Central memory CD8-positive, alpha-beta T cell (primary cell): Measurements from ENCODE around the gene MITF.

ENCODE experiments used
- ATAC-seq: fragments of 150-1000 bp; cut with Tn5 transposase; replicated peaks from 2 replicates; pipeline ENCODE4 v1.10.0; 2022; ENCODE audit warnings: mild to moderate bottlenecking, moderate FRiP score, moderate number of reproducible peaks; ENCODE audit not compliant: poor library complexity, severe bottlenecking; ENCODE audit errors: extremely low read depth
- DNase-seq, 2 donors: peaks; one replicate each; pipeline ENCODE4 v3.0.0; 2021; ENCODE audit warnings: low spot score in 2 of 2
- H3K27ac Mint-ChIP-seq: one replicate; pipeline ENCODE4 v1.8.0; 2022; ENCODE audit warnings: low read depth, mild to moderate bottlenecking, moderate library complexity, mixed read lengths
- H3K27me3 Mint-ChIP-seq: one replicate; pipeline ENCODE4 v1.8.0; 2022; ENCODE audit warnings: mixed read lengths
- H3K36me3 Mint-ChIP-seq: one replicate; pipeline ENCODE4 v1.8.0; 2022; ENCODE audit warnings: mild to moderate bottlenecking, moderate library complexity, mixed read lengths; ENCODE audit not compliant: insufficient read depth
- H3K4me1 Mint-ChIP-seq: one replicate; pipeline ENCODE4 v1.8.0; 2022; ENCODE audit warnings: mixed read lengths
- H3K4me3 Mint-ChIP-seq: one replicate; pipeline ENCODE4 v1.8.0; 2022; ENCODE audit warnings: mild to moderate bottlenecking, moderate library complexity, mixed read lengths
- H3K9me3 Mint-ChIP-seq: one replicate; pipeline ENCODE4 v1.8.0; 2022; ENCODE audit warnings: mixed read lengths

MITF gene

DNA sequence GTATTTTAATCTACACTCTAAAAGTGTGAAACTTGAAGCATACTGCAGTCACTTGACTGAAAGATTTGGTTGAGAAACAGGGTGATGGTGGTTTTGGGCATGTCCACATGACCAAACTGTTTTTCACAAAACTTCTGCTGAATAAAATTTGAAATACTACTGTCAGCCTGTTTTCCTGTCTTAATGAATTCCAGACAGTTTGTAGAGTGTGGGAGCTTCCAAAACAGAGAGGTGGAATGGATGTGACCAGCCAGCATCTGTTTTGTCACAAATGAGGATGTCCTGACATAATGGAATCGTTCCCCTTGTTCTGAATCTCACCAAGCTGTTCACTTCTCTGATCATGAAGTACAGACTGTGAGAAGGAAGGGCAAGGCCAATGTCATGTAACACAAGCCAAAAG is 11.8 kb downstream of the MITF start:
- DNase-seq, result no peak
- H3K9me3 Mint-ChIP-seq, result peaks cover 6% of the 10 kb centered on the region
- no peaks in the 10 kb centered on the region for H3K27me3 Mint-ChIP-seq
- no peaks in the 10 kb centered on the region for H3K4me1 Mint-ChIP-seq
- H3K27ac Mint-ChIP-seq, result no peak overlapping the region
- peaks cover 3% of the 10 kb centered on the region for H3K36me3 Mint-ChIP-seq
- ATAC-seq, result no peak
- H3K4me3 Mint-ChIP-seq, result no peak overlapping the region

DNA sequence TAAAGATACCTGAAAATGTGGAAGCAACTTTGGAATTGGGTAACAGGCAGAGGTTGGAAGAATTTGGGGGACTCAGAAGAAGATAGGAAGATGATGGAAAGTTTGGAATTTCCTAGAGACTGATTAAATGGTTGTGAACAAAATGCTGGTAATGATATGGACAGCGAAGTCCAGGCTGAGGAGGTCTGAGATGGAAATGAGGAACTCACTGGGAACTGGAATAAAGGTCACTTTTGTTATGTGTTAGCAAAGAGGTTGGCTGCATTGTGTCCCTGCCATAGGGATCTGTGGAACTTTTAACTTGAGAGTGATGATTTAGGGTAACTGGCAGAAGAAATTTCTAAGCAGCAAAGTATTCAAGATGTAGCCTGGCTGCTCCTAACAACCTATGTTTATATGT is 13.0 kb downstream of the MITF start:
- Mint-ChIP-seq H3K4me3 (no peak overlapping the region), H3K36me3 (peaks cover 1% of the 10 kb centered on the region), H3K27ac (no peak overlapping the region), H3K4me1 (no peaks in the 10 kb centered on the region), H3K27me3 (no peaks in the 10 kb centered on the region), H3K9me3 (peaks cover 6% of the 10 kb centered on the region)
- DNase-seq (no peak), ATAC-seq (no peak)

DNA sequence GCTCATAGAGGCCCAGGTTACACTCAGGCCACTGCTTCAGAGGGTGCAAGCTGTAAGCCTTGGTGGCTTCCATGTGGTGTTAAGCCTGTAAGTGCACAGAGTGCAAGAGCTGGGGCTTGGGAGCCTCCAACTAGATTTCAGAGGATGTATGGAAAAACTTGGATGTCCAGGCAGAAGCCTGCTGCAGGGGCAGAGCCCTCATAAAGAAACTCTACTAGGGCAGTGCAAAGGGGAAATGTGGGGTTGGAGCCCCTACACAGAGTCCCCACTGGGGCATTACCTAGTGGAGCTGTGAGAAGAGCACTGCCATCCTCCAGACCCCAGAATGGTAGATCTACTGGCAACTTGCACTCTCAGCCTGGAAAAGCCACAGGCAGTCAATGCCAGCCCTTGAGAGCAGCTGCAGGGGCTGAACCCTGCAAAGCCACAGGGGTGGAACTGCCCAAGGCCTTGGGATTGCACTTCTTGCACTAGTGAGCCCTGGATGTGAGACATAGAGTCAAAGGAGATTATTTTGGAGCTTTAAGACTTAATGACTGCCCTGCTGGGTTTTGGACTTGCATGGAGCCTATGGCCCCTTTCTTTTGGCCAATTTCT is 14.0 kb downstream of the MITF start:
- H3K9me3 Mint-ChIP-seq, result peaks cover 6% of the 10 kb centered on the region
- ATAC-seq, result no peak
- no peaks in the 10 kb centered on the region for H3K36me3 Mint-ChIP-seq
- H3K27ac Mint-ChIP-seq, result no peak overlapping the region
- H3K27me3 Mint-ChIP-seq, result no peaks in the 10 kb centered on the region
- no peaks in the 10 kb centered on the region for H3K4me1 Mint-ChIP-seq
- no peak for DNase-seq
- no peak overlapping the region for H3K4me3 Mint-ChIP-seq

DNA sequence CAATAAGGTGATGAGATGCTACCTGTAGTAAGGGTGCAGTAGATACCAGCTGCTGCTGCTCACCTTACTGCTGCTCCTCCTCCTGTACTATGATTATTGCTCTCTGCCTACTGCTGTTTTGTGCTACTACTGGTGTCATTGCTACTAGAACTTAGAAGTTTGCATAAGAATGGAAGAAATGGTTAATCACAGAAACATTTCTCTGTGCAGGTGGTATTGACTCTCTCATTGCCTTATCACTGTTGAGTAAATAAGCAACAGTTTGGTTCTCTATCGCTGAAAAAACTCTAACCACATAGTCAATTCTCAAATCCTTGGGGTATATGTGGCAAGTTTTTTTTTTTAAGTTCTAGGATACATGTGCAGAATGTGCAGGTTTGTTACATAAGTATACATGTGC is 16.5 kb downstream of the MITF start:
- peaks cover 6% of the 10 kb centered on the region for H3K9me3 Mint-ChIP-seq
- no peak for DNase-seq
- no peak for ATAC-seq
- H3K36me3 Mint-ChIP-seq, result peaks cover 2% of the 10 kb centered on the region
- no peaks in the 10 kb centered on the region for H3K4me1 Mint-ChIP-seq
- no peak overlapping the region for H3K27ac Mint-ChIP-seq
- no peak overlapping the region for H3K4me3 Mint-ChIP-seq
- no peaks in the 10 kb centered on the region for H3K27me3 Mint-ChIP-seq

DNA sequence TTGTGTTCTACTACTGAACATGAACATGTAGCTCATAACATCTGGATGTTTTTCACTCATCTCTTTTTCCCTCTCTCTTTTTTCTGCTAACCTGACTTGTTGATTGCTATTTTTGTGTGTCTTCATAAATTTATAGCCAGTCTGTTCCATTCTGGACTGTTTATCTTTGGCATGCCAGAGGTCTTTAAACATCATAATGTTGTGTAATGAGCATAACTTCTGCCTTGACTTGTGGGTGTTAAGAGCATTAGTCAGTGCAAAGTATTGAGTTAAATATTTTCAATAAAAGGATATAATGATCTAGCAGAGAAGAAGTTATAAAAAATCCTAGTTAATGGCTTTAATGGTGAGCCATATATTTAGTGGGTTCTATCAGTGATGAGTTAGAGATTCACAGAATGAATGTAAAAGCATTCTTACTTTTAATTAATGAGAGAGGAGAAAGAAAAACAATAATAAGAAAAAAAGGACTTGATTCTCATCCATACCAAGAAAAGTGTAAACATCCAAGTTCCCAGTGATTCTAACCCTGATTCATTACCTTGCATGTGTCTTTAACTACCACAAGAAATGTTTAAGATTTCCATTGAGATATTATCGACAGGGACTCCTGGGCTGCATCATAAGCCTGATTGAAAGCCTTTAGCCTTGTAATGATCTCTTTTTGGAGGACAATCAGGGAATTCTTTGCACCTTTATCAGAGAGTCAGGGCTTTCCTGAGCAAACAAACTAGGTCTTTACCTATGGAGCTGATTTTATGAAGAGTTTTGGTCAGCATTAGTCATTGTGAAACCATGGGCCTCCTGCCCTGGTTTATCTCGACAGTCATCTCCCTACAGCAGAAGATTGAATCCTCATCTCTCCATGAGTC is 22.9 kb downstream of the MITF start:
- no peaks in the 10 kb centered on the region for H3K27me3 Mint-ChIP-seq
- H3K9me3 Mint-ChIP-seq, result no peaks in the 10 kb centered on the region
- no peak overlapping the region for H3K4me3 Mint-ChIP-seq
- ATAC-seq (no peak), DNase-seq (no peak)
- peaks cover 2% of the 10 kb centered on the region for H3K36me3 Mint-ChIP-seq
- no peaks in the 10 kb centered on the region for H3K4me1 Mint-ChIP-seq
- no peak overlapping the region for H3K27ac Mint-ChIP-seq

DNA sequence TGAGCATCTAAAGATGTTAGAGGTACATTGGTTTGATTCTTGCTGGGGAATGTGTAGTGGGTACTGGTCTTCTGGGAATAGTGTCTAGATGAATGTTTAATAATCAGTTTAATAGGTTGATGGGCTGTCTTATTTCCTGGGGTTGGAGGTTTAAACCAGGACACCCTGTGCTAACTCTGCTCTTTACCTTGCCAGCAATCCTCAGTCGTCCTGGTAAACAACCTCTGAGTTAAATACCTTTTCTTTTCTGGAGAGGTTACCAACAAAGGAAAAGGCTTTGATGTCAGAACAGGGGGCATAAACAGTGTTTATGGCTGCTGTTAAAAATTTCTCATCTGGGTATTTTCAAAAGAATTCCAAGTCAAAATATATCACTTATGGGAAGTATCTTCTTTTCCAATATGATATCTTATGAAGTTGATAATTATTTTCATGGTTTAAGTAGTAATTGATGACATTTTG is 23.5 kb downstream of the MITF start:
- no peaks in the 10 kb centered on the region for H3K9me3 Mint-ChIP-seq
- no peak overlapping the region for H3K4me3 Mint-ChIP-seq
- H3K27me3 Mint-ChIP-seq, result no peaks in the 10 kb centered on the region
- H3K36me3 Mint-ChIP-seq, result peaks cover 2% of the 10 kb centered on the region
- ATAC-seq (no peak), DNase-seq (no peak)
- no peaks in the 10 kb centered on the region for H3K4me1 Mint-ChIP-seq
- no peak overlapping the region for H3K27ac Mint-ChIP-seq

DNA sequence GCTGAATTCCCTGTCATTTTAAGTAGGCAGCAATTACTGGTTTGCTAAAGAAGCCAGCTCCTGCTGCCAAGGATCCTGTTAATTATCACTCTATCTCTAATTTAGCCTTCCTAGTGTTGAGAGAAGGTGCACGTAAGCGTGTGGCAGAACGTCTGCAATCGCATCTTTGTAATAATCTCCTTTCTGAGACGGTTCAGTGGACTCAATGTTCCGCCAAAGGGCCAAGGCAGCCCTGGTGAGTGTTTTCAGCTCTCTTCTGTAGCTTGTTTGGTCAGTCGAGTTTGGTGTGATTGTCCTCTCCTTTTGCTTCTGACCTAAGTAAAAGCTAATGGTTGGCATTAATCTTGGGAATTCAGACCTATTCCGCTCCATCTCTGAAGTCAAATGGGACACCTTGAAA is 24.2 kb downstream of the MITF start:
- H3K36me3 Mint-ChIP-seq, result peaks cover 2% of the 10 kb centered on the region
- H3K4me3 Mint-ChIP-seq, result no peak overlapping the region
- no peaks in the 10 kb centered on the region for H3K4me1 Mint-ChIP-seq
- ATAC-seq (no peak), DNase-seq (no peak)
- H3K27ac Mint-ChIP-seq, result no peak overlapping the region
- H3K27me3 Mint-ChIP-seq, result no peaks in the 10 kb centered on the region
- no peaks in the 10 kb centered on the region for H3K9me3 Mint-ChIP-seq

DNA sequence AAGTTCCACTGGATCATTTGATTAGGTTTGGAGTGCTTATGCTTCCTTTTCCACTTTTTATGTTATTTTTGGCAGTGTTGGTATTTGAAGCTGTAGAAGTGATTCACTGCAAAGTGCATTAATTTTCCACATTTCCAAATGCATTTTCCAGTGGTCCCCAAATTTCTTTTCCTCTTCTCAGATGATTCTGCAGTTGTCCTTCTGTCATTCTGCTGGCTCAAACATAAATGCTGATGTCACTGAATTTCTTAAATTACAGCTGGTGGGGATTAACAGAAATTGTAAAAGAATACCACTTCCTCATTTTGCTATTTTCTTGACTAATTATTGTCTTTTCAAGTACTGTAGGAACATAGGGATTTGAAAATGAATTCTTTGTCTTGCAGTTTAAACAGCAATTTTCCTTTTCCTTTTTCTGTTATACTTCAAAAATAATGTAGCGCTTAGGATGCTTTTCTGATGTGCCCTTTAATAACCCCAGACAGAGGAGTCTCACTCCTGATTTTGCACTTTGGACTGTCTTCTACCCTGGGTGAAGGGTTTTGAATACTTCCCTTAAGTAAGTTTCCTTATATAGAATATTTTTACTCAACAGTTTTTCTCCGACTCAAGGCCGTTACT is 25.0 kb downstream of the MITF start:
- Mint-ChIP-seq H3K27ac (no peak overlapping the region), H3K27me3 (no peaks in the 10 kb centered on the region)

DNA sequence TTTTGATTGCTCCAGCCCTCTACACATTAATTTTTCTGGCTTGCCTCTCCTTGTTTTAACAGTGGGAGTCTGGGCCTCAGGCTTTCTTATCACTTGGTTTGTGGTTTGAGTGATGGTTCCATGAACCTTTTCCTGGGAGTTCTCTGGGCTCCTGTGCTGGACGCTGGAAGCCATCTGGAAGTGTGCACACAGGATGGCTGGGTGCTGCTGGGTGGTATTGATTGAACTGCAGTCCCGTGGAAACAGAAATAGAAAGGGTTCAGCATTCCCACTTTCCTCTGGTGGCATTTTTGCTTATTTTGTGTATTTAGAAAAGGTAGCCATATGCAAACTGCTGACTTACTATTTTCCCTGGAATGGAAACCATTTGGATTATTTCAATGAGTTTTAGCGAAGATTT is 25.6 kb downstream of the MITF start:
- Mint-ChIP-seq H3K4me3 (no peak overlapping the region), H3K4me1 (no peaks in the 10 kb centered on the region), H3K36me3 (peaks cover 2% of the 10 kb centered on the region), H3K27ac (no peak overlapping the region), H3K9me3 (no peaks in the 10 kb centered on the region), H3K27me3 (no peaks in the 10 kb centered on the region)
- no peak for ATAC-seq
- no peak for DNase-seq

More for the DNA sequence above, 25.0 kb downstream of the MITF start:
- ATAC-seq, result no peak
- H3K4me3 Mint-ChIP-seq, result no peak overlapping the region
- no peak for DNase-seq
- H3K4me1 Mint-ChIP-seq, result no peaks in the 10 kb centered on the region
- H3K36me3 Mint-ChIP-seq, result peaks cover 2% of the 10 kb centered on the region
- H3K9me3 Mint-ChIP-seq, result no peaks in the 10 kb centered on the region

DNA sequence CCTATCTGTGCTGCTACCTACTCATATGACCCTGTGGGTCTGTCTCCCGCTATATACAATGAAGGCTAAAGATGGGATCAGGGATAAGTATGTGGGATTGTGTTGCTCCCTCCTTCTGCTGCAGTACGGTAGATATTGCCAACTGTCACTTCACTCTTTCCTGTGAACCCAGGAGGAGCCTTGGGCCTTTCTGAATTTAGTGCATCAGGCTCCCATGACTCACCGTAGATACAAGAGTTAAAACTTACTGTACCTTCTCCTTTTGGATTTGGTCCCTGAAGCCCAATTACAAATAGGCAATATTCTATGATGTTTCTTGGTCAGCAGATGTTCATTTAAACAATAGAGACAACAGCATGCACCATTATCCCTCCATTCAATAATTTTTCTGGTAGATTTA is 27.4 kb downstream of the MITF start:
- no peak for DNase-seq
- no peak for ATAC-seq
- Mint-ChIP-seq H3K4me1 (no peaks in the 10 kb centered on the region), H3K27me3 (no peaks in the 10 kb centered on the region), H3K4me3 (no peak overlapping the region), H3K9me3 (no peaks in the 10 kb centered on the region), H3K36me3 (no peaks in the 10 kb centered on the region), H3K27ac (no peak overlapping the region)

DNA sequence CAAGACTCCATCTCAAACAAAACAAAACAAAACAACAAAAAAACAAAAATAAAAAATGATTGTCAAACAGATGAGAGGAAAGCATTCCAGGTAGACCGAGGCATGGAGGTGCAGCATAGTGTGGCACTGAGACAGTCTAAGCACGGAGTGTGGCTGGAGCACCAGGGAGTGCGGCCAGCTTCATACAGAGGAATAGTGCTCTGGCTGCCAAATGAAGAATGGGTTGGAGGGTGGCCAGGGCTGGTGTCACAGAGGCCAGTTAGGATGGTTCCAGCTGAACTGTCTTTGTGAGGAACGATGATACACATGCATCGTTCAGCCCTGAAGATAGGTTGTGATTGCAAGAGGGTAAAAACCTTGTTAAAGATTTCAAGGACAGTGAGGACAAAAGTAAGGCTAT is 28.3 kb downstream of the MITF start:
- H3K27ac Mint-ChIP-seq, result no peak overlapping the region
- H3K9me3 Mint-ChIP-seq, result no peaks in the 10 kb centered on the region
- H3K4me3 Mint-ChIP-seq, result no peak overlapping the region
- DNase-seq (no peak), ATAC-seq (no peak)
- H3K27me3 Mint-ChIP-seq, result no peaks in the 10 kb centered on the region
- H3K36me3 Mint-ChIP-seq, result no peaks in the 10 kb centered on the region
- H3K4me1 Mint-ChIP-seq, result no peaks in the 10 kb centered on the region

DNA sequence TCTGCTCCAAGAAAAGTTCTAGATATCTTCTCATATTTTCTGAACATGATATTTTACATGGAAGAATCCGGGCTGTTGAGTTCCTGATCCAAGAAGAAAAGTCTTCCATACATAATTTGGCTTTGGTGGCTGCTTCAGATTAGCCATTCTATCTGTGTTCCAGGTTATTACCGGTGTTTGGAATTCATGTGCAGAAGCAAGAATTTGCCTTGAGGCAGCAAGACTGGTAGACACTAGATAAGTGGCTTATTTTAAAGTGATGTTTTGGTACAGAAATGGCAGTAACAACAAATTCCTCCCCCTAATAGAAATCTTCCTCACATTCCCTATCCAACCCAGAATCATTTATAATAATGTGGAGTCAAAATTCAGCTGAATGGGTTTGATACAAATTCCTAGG is 29.2 kb downstream of the MITF start:
- Mint-ChIP-seq H3K4me3 (no peak overlapping the region), H3K36me3 (no peaks in the 10 kb centered on the region), H3K27ac (no peak overlapping the region), H3K4me1 (no peaks in the 10 kb centered on the region), H3K9me3 (no peaks in the 10 kb centered on the region), H3K27me3 (no peaks in the 10 kb centered on the region)
- DNase-seq, result no peak
- no peak for ATAC-seq

DNA sequence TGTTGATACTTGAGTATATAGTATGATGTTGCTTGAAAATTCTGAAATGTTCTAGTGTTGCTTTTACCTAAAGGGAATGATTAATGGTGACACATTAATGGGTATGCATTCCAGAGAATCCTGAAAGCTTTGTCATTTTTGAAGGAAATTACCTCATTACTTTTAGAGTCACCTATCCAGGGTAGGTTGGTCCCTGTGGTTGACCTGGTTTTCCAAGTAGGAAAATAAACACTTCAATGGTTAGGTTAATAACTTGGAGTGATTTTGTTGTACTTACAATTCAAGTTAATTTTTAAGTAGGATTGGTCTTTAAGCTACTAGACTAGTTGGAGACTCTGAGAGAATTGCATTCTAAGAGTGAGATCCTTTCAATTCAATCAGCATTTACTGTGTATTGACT is 31.0 kb downstream of the MITF start:
- no peak for DNase-seq
- Mint-ChIP-seq H3K36me3 (no peaks in the 10 kb centered on the region), H3K4me1 (no peaks in the 10 kb centered on the region), H3K4me3 (no peak overlapping the region), H3K9me3 (no peaks in the 10 kb centered on the region), H3K27ac (no peak overlapping the region), H3K27me3 (no peaks in the 10 kb centered on the region)
- ATAC-seq, result no peak
